Activated naive CD8-positive, alpha-beta T cell treated with anti-CD3 and anti-CD28 coated beads, Interleukin-2, amount 50 U/mL, for 16 hours (primary cell): Measurements from ENCODE around the gene SIM2.

Experiments
- DNase-seq: peaks from one replicate; pipeline ENCODE4 v3.0.0-alpha.2; 2020; ENCODE audit warnings: low read depth, low spot score

The SIM2 gene

DNA sequence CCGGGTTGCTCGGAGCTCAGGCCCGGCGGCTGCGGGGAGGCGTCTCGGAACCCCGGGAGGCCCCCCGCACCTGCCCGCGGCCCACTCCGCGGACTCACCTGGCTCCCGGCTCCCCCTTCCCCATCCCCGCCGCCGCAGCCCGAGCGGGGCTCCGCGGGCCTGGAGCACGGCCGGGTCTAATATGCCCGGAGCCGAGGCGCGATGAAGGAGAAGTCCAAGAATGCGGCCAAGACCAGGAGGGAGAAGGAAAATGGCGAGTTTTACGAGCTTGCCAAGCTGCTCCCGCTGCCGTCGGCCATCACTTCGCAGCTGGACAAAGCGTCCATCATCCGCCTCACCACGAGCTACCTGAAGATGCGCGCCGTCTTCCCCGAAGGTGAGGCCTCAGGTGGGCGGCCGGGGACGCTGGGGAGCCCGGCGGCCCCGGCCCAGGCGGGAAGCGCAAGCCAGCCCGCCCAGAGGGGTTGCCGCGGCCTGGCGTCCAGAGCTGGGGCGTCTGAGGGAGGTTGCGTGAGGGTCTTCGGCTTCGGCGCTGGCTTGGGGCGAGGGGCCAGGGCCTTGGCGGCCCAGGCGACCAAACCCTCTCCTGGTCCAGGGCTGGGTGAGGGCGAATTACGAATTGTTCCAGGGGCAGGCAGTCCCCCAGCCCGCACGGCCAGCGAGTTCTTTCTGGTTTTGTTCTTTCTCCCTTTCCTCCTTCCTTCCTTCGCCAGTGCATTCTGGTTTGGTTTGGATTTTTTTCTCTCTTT is 805 bp downstream of the SIM2 start:
- no peak for DNase-seq

DNA sequence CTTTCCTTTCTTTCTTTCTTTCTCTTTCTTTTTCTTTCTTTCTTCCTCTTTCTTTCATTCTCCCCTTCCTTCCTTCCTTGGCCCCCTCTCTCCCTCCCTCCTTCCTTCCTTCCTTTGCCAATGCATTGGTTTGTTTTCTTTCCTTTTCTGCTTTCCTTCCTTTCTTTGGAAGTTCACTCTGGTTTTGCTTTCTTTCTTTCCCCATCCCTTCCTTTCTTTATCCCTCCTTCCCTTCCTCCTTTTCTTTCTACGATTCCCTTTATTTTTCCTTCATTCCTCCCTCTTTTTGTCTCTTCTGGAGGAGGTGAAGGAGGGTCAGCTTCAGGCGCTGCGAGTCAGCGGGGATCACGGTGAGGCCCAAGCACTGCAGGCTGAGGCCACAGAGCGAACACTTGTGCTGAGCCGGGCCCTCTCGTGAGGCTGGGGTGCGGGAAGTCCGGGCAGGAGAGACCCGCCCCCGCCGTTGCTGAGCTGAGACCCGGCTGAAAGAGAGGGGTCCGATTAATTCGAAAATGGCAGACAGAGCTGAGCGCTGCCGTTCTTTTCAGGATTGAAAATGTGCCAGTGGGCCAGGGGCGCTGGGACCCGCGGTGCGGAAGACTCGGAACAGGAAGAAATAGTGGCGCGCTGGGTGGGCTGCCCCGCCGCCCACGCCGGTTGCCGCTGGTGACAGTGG is 1.5 kb downstream of the SIM2 start:
- DNase-seq: no peak

- no peak for DNase-seq
Measured at GRCh38 chr21:36700971-36701755, 2.2 kb downstream of the SIM2 start.

- no peak for DNase-seq
Measured at GRCh38 chr21:36701756-36702621, 3.1 kb downstream of the SIM2 start.

DNA sequence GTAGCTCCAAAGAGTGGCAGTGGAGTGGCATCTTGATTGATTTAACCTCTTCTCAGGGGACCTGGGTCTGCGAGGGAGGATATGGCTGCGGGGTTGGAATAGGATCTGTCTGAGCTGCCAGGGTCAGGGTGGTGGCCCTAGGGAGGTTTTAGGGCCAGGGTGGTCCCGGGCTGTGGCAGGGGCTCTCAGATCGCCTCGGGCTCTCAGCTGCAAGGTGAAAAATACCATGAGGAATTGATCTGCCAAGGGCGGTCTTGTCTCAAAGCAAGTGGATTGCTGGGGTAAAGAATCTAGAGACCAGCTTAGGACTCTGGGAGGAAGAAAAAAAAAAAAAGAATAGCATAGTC is 3.7 kb downstream of the SIM2 start:
- DNase-seq: no peak

- DNase-seq: no peak
Measured at GRCh38 chr21:36703123-36703522, 4.2 kb downstream of the SIM2 start.

- DNase-seq: no peak
Measured at GRCh38 chr21:36703626-36704280, 4.8 kb downstream of the SIM2 start.

DNA sequence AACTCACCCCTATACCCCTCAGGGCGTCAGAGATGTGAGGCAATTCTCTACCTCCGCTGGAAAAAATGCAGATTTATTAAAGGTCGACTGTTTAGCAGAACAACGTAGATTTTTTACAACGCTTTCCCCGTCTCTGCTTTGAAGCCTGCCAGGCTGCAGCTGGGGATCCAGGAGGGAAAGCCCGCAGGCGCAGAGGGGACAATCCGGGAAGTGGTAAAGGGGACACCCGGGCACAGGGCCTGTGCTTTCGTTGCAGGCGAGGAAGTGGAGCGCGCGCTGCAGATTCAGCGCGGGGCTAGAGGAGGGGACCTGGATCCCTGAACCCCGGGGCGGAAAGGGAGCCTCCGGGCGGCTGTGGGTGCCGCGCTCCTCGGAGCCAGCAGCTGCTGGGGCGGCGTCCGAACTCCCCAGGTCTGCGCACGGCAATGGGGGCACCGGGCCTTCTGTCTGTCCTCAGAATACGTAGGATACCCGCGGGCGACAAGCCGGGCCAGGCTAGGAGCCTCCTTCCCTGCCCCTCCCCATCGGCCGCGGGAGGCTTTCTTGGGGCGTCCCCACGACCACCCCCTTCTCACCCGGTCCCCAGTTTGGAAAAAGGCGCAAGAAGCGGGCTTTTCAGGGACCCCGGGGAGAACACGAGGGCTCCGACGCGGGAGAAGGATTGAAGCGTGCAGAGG is 5.5 kb downstream of the SIM2 start:
- no peak for DNase-seq

GRCh38 chr21:36704958-36705678 is 6.2 kb downstream of the SIM2 start:
- no peak for DNase-seq

GRCh38 chr21:36705679-36706481 is 7.0 kb downstream of the SIM2 start:
- DNase-seq: no peak

- no peak for DNase-seq
Measured at GRCh38 chr21:36706482-36706852, 7.6 kb downstream of the SIM2 start.

DNA sequence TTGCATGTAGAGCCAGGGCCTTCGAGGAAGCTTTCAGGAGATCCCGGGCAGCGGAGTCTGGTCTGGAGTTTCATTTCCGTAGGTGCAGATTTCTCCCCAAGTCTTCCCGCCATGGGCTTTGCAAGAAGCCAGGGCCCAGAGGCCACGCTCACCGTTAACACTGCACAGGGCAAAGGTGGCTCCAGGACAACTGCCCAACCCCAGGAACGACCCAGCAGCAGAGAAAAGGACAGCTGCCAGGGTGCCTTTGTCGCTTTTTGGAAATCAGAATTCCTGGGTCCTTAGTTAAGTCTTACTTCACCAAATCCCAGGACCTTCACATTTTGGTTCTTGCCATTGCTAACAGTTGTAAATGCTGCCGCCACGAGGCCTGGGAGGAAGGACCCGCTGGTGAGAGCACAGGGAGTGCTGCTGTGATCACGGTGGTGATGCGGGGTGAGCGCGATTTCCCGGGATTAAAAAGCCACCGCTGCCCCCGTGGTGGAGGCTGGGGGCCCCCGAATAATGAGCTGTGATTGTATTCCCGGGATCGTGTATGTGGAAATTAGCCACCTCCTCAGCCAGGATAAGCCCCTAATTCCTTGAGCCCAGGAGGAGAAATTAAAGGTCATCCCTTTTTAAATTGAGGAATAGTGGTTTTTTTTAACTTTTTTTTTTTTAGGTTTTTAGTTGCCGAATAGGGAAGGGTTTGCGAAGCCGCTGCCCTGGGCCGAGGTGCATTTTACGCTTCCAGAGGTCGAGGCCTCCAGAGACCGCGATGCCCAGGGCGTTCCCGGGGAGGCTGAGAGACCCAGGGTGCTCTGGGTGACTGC is 8.2 kb downstream of the SIM2 start:
- DNase-seq: no peak

DNA sequence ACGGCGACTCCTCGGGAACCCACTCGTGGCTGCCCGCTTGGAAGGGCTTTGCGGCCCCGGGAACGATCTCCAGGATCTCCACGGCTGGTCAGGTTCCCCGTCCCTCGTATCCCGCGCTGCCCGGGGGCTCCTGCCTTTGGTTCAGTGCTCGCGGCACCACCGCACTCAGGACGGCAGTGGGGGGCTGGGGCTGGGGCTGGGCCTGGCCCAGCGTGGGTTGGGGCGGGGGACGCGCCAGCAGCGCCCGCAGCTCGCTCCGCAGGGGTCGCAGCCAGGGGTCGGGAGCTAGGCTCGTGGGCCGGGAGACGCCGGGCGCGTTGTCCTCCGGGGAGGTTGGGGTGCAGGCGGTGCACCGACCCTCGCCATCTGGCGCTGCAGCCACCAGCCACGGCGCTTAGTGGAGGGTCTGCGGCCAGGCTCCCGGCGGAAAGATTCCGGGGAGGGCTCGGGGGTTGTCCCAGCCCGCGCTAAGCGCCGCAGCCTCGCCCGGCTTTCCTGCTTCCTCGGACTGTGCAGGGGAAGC is 8.9 kb downstream of the SIM2 start:
- no peak for DNase-seq

- DNase-seq: no peak
Measured at GRCh38 chr21:36708286-36709029, 9.5 kb downstream of the SIM2 start.

- DNase-seq: no peak
Measured at GRCh38 chr21:36709030-36709867, 10.3 kb downstream of the SIM2 start.
